Thoracic aorta (tissue), 2 donors: Measurements from ENCODE around the gene LRRC8E. TPM values are rescaled to one million over a fixed set of nuclear protein-coding genes. Genes with fewer than 3 reads are reported as not detected.

ENCODE experiments used
- ATAC-seq: fragments of 150-250 bp; one replicate; pipeline ENCODE4 v1.8.0; 2017; ENCODE audit warnings: low read depth; ENCODE audit not compliant: insufficient number of reproducible peaks, low FRiP score
- DNase-seq: peaks from one replicate; pipeline ENCODE4 v3.0.0-alpha.2; 2020; ENCODE audit warnings: low spot score
- H3K27ac ChIP-seq, 2 donors: fragments of 200-600 bp; sonication (generic); 1 replicate in 1 of 2; 2 replicates in 1 of 2; pipeline ENCODE4 v1.5.1; 2016; ENCODE audit warnings: mild to moderate bottlenecking in 2 of 2, moderate library complexity in 2 of 2
- H3K27me3 ChIP-seq: fragments of 200-600 bp; sonication (generic); replicated peaks from 2 replicates; pipeline ENCODE4 v1.6.0; 2016; ENCODE audit warnings: mild to moderate bottlenecking; ENCODE audit not compliant: insufficient read depth
- H3K36me3 ChIP-seq: fragments of 200-600 bp; sonication (generic); one replicate; pipeline ENCODE4 v1.5.1; 2016
- H3K4me1 ChIP-seq, 2 donors: fragments of 200-600 bp; sonication (generic); 1 replicate in 1 of 2; 2 replicates in 1 of 2; pipeline versions ENCODE4 v1.5.1 to v1.6.0; 2016; ENCODE audit warnings: low read depth in 2 of 2, mild to moderate bottlenecking in 1 of 2; ENCODE audit not compliant: control insufficient read depth in 1 of 2
- H3K4me3 ChIP-seq: fragments of 200-600 bp; sonication (generic); 2 replicates; pipeline ENCODE4 v1.5.1; 2016; ENCODE audit warnings: mild to moderate bottlenecking
- H3K9me3 ChIP-seq: fragments of 200-600 bp; sonication (generic); 2 replicates; pipeline ENCODE4 v1.5.1; 2016
- CTCF ChIP-seq: fragments of 200-600 bp; sonication (generic); IDR thresholded peaks from one replicate; pipeline ENCODE4 v1.5.1; 2019; ENCODE audit warnings: antibody characterized with exemption
- total RNA-seq, 2 donors: library from RNA; depleted of rRNA; stranded (reverse); fragments of >200 nt; gene quantifications; one replicate each; pipeline versions ENCODE4 v1.1.0 to v1.2.3, GENCODE V29; 2016

Gene LRRC8E
- total RNA-seq, 2 donors from 2014 or later: 0.14 TPM; not detected in 1

DNA sequence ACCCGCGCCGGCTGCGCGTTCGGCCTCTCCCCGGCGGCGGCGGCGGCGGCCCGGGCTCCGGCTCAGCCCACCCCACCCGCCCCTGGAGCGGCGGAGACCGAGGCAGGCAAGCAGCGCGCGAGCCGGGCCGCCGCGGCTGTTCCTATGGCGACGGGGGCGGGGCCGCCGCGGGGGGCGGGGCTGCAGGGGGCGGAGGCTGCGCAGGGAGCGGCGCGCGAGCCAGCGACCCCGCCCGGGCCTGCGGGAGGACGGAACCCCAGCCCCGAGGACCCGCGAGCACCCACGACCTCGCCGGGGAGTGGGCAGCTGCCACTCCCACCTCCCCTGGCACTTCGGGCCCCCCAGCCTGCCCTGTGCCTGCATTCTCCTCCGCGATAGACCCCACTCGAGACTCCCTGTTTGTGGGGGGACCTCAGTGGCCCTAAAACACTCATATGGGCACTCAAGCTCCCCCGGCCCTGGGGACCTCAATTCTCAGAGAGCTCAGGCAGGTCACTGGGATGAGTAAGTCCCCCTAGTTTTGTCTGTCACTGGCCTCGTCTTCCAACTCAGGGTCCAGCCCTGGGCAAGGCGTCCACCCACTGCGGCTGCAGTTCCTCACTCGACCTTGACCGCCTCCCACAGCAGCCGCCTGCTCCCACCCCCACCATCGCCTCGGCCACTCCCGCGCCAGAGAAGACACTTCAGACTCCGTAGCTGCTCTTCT, 37.9 kb downstream of the LRRC8E start, which contains the start of gene CTXN1:
Gene CTXN1, minus strand, starts transcription at position 115 of the 706 bp plus-strand sequence. CDS start 597 bp downstream, outside the sequence.
- Histone ChIP-seq H3K36me3 (peaks cover 19% of the 10 kb centered on the region), H3K4me3 (peak within 1 kb of the TSS; percentile 64), H3K27ac (no peak within 1 kb of the TSS), H3K4me1 (peaks cover 49 to 70% of the 10 kb centered on the region in 2 donors), H3K27me3 (no peaks in the 10 kb centered on the region), H3K9me3 (no peaks in the 10 kb centered on the region)
- ATAC-seq (no peak), DNase-seq (no peak)
- no peak for TF ChIP-seq CTCF

GRCh38 chr19:7926727-7927604, 38.7 kb downstream of the LRRC8E start:
- Histone ChIP-seq H3K36me3 (peaks cover 26% of the 10 kb centered on the region), H3K27me3 (no peaks in the 10 kb centered on the region), H3K27ac (no peak overlapping the region), H3K4me1 (peaks cover 44 to 65% of the 10 kb centered on the region in 2 donors), H3K4me3 (peak overlapping the region; percentile 64), H3K9me3 (no peaks in the 10 kb centered on the region)
- DNase-seq: no peak
- TF ChIP-seq CTCF: no peak
- ATAC-seq: no peak

DNA sequence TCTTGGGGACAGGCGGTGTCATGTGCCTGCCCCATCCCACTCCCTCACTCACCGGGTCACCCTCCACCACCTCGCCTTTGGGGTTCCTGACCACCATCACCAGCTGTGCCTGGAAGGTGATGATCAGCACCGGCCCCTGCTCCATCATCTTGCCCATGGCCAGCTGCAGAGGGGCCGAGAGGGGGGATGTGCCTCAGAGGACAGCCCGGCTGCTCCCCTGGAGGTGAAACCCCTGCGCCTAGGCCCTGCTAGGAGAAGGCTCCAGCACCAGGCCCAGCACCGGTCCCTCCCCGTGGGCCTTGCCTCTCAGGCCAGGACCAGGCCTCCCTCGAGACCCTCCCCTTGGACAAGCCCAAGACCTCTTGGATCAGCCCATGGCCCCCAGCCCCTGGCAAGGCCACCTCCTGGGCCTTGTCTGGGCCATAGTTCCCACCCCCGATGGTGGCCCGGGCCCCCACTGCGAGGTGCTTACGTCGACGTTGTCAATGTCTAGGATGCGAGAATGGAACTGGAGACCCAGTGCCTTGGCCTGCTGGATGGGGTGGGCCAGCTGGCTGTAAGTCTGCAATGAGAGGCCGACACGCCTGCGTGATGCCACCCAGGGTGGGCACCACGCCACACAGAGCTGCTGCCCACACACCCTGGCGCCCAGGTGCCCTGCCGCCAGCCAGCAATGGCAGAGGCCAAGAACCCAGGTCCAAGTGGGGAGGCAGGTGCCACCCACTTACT, 39.5 kb downstream of the LRRC8E start:
- H3K4me3 ChIP-seq: peak overlapping the region; percentile 62
- TF ChIP-seq CTCF: no peak
- peak overlapping the region; percentile 91 to 99 for H3K27ac ChIP-seq
- DNase-seq: no peak
- ATAC-seq: no peak
- H3K9me3 ChIP-seq: no peaks in the 10 kb centered on the region
- H3K27me3 ChIP-seq: no peaks in the 10 kb centered on the region
- H3K36me3 ChIP-seq: peaks cover 26% of the 10 kb centered on the region
- peaks cover 38 to 58% of the 10 kb centered on the region in 2 donors for H3K4me1 ChIP-seq

DNA sequence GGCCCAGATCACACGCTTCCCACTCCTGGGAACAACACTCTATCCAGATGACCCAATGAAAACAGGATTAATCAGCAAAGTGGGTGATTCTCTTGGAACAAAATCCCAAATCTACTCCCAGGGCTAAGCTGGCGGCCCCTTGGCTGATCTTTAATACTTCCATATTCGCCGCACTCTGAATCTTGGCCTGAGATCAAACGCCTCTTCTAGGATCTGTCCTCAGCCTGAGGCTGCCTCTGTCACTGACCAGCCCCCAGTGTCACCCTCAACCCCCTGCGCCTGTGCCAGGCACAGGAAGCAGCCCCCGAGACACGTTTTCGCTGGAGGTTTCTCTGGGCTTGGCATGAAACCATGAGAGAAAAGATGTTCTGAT, 40.0 kb downstream of the LRRC8E start:
- Histone ChIP-seq H3K4me3 (peak overlapping the region; percentile 62), H3K36me3 (peaks cover 27% of the 10 kb centered on the region), H3K9me3 (no peaks in the 10 kb centered on the region), H3K4me1 (peaks cover 38 to 58% of the 10 kb centered on the region in 2 donors), H3K27me3 (no peaks in the 10 kb centered on the region), H3K27ac (peak overlapping the region; percentile 91 to 99)
- ATAC-seq (peak; percentile 2), DNase-seq (no peak)
- TF ChIP-seq CTCF: no peak
